Measurements from ENCODE around the gene MICALL1.

MICALL1 gene

GRCh38 chr22:37880668-37881440, 25.2 kb upstream of the MICALL1 start:
- no peak for DNase-seq (ENCODE audit: low read depth)
- TF ChIP-seq CTCF (IDR thresholded peaks at IDR 0.05; ENCODE audit: control insufficient read depth, insufficient read depth, low read depth, low read length, missing control alignments), result no peak

GRCh38 chr22:37884420-37884819, 21.7 kb upstream of the MICALL1 start:
- no peak for DNase-seq (ENCODE audit: low read depth)
- TF ChIP-seq CTCF (IDR thresholded peaks at IDR 0.05; ENCODE audit: control insufficient read depth, insufficient read depth, low read depth, low read length, missing control alignments), result no peak

More at GRCh38 chr22:37880668-37881440, 25.2 kb upstream of the MICALL1 start:
- no peak overlapping the region for H3K4me3 ChIP-seq (ENCODE audit: control insufficient read depth, low read depth, low read length)

GRCh38 chr22:37887584-37888378, 18.3 kb upstream of the MICALL1 start:
- peak; percentile 57 for DNase-seq (ENCODE audit: low read depth)
- peak; percentile 74 for TF ChIP-seq CTCF (IDR thresholded peaks at IDR 0.05; ENCODE audit: control insufficient read depth, insufficient read depth, low read depth, low read length, missing control alignments)
- H3K4me3 ChIP-seq (ENCODE audit: control insufficient read depth, low read depth, low read length), result no peak overlapping the region

More at GRCh38 chr22:37884420-37884819, 21.7 kb upstream of the MICALL1 start:
- no peak overlapping the region for H3K4me3 ChIP-seq (ENCODE audit: control insufficient read depth, low read depth, low read length)

- H3K4me3 ChIP-seq (ENCODE audit: control insufficient read depth, low read depth, low read length), result no peak overlapping the region
- DNase-seq (ENCODE audit: low read depth), result no peak
- TF ChIP-seq CTCF (IDR thresholded peaks at IDR 0.05; ENCODE audit: control insufficient read depth, insufficient read depth, low read depth, low read length, missing control alignments), result no peak
Observed at GRCh38 chr22:37891926-37892325, 14.2 kb upstream of the MICALL1 start.

- no peak for TF ChIP-seq CTCF (IDR thresholded peaks at IDR 0.05; ENCODE audit: control insufficient read depth, insufficient read depth, low read depth, low read length, missing control alignments)
- no peak for DNase-seq (ENCODE audit: low read depth)
- no peak overlapping the region for H3K4me3 ChIP-seq (ENCODE audit: control insufficient read depth, low read depth, low read length)
Observed at GRCh38 chr22:37892566-37893335, 13.3 kb upstream of the MICALL1 start.

GRCh38 chr22:37893583-37893983, 12.5 kb upstream of the MICALL1 start:
- DNase-seq (ENCODE audit: low read depth), result no peak
- TF ChIP-seq CTCF (IDR thresholded peaks at IDR 0.05; ENCODE audit: control insufficient read depth, insufficient read depth, low read depth, low read length, missing control alignments), result no peak
- H3K4me3 ChIP-seq (ENCODE audit: control insufficient read depth, low read depth, low read length), result no peak overlapping the region
